ENCODE results near the gene LAPTM5.

DNA sequence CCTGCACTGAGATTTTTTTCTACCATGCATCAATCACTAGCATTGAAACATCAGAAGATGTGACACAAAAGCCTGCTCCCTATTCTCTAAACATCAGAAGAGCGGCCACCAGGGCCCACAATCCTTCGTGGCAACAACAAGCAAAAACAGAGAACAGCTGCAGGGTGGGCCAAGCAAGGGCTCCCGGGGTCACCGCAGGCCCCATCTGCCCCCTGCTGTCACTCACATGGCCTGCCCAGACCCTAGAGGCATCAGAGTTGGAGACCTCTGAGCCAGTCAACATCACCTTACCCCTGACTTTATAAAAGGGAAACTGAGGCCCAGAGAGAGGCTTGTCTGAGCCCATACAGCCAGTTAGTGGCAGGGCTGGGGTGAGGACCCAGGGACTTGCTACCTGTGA is 1.8 kb downstream of the LAPTM5 start:
- no peak for TF ChIP-seq POLR2A (IDR thresholded peaks at IDR 0.05)
- TF ChIP-seq, protein P1, sequence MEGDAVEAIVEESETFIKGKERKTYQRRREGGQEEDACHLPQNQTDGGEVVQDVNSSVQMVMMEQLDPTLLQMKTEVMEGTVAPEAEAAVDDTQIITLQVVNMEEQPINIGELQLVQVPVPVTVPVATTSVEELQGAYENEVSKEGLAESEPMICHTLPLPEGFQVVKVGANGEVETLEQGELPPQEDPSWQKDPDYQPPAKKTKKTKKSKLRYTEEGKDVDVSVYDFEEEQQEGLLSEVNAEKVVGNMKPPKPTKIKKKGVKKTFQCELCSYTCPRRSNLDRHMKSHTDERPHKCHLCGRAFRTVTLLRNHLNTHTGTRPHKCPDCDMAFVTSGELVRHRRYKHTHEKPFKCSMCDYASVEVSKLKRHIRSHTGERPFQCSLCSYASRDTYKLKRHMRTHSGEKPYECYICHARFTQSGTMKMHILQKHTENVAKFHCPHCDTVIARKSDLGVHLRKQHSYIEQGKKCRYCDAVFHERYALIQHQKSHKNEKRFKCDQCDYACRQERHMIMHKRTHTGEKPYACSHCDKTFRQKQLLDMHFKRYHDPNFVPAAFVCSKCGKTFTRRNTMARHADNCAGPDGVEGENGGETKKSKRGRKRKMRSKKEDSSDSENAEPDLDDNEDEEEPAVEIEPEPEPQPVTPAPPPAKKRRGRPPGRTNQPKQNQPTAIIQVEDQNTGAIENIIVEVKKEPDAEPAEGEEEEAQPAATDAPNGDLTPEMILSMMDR (IDR thresholded peaks at IDR 0.05): no peak
